ENCODE results near the gene SLC36A1.
A peak's percentile ranks its signal among the peaks of the same experiment; 100 is the strongest.
"Not testable (repeated sequence)": the region's sequence is repeated elsewhere in the genome, so short reads cannot be mapped to it uniquely, and the experiment has no call there.

Gene SLC36A1

GRCh38 chr5:151447174-151448037 is at the start of gene SLC36A1:
TSS of gene SLC36A1 (plus strand) at chr5:151447603. CDS start at chr5:151458793, 11,190 bp downstream.
- peak; percentile 97 for DNase-seq (ENCODE audit: low spot score)

GRCh38 chr5:151405334-151406160 is 41.9 kb upstream of the SLC36A1 start:
- DNase-seq (ENCODE audit: low spot score): no peak

GRCh38 chr5:151406322-151406947 is 41.0 kb upstream of the SLC36A1 start:
- peak; percentile 20 for DNase-seq (ENCODE audit: low spot score)

- DNase-seq (ENCODE audit: low spot score): no peak
Observed at GRCh38 chr5:151408591-151409230, 38.7 kb upstream of the SLC36A1 start.

GRCh38 chr5:151413800-151414199 is 33.6 kb upstream of the SLC36A1 start:
- no peak for DNase-seq (ENCODE audit: low spot score)

GRCh38 chr5:151414536-151414935 is 32.9 kb upstream of the SLC36A1 start:
- DNase-seq (ENCODE audit: low spot score): no peak

GRCh38 chr5:151417712-151418111 is 29.7 kb upstream of the SLC36A1 start:
- no peak for DNase-seq (ENCODE audit: low spot score)

GRCh38 chr5:151420127-151420526 is 27.3 kb upstream of the SLC36A1 start:
- DNase-seq (ENCODE audit: low spot score): no peak

GRCh38 chr5:151424892-151425523 is 22.4 kb upstream of the SLC36A1 start:
- DNase-seq (ENCODE audit: low spot score): no peak

GRCh38 chr5:151426347-151426746 is 21.1 kb upstream of the SLC36A1 start:
- DNase-seq (ENCODE audit: low spot score): not testable (repeated sequence)

GRCh38 chr5:151427258-151427657 is 20.1 kb upstream of the SLC36A1 start:
- DNase-seq (ENCODE audit: low spot score): no peak

- DNase-seq (ENCODE audit: low spot score): no peak
Observed at GRCh38 chr5:151430731-151431130, 16.7 kb upstream of the SLC36A1 start.

GRCh38 chr5:151431666-151432065 is 15.7 kb upstream of the SLC36A1 start:
- DNase-seq (ENCODE audit: low spot score): no peak

GRCh38 chr5:151432210-151432609 is 15.2 kb upstream of the SLC36A1 start:
- DNase-seq (ENCODE audit: low spot score): no peak

GRCh38 chr5:151434570-151435237 is 12.7 kb upstream of the SLC36A1 start:
- no peak for DNase-seq (ENCODE audit: low spot score)

GRCh38 chr5:151448038-151448985 is 909 bp downstream of the SLC36A1 start:
- peak; percentile 87 for DNase-seq (ENCODE audit: low spot score)

GRCh38 chr5:151449297-151449696 is 1.9 kb downstream of the SLC36A1 start:
- peak; percentile 59 for DNase-seq (ENCODE audit: low spot score)

GRCh38 chr5:151449839-151450238 is 2.4 kb downstream of the SLC36A1 start:
- no peak for DNase-seq (ENCODE audit: low spot score)

GRCh38 chr5:151450605-151451004 is 3.2 kb downstream of the SLC36A1 start:
- DNase-seq (ENCODE audit: low spot score): peak; percentile 48

All from hematopoietic multipotent progenitor cell treated with erythropoietin and hydrocortisone succinate and interleukin-3 and kit ligand, for 17 days (in vitro differentiated cells).